CD14-positive monocyte (primary cell): ENCODE data around the gene KRTAP2-3. TPM values are rescaled to one million over a fixed set of nuclear protein-coding genes. Genes with fewer than 3 reads are reported as not detected.
"Not testable (repeated sequence)": the region's sequence is repeated elsewhere in the genome, so short reads cannot be mapped to it uniquely, and the experiment has no call there.

Experiments
- DNase-seq, 3 donors: peaks; one replicate each; pipeline ENCODE4 v3.0.0-alpha.2; 2011 to 2022
- H2AFZ ChIP-seq: 2 replicates; pipeline ENCODE4 v1.6.0; 2012; ENCODE audit warnings: mild to moderate bottlenecking, low read depth, low read length, inconsistent platforms; ENCODE audit not compliant: insufficient read depth, poor library complexity, severe bottlenecking
- H3K27ac ChIP-seq, 2 donors: 1 replicate in 1 of 2; 2 replicates in 1 of 2; pipeline ENCODE4 v1.5.1; 2012 to 2013; ENCODE audit warnings: low read length in 2 of 2, control low read depth in 1 of 2, inconsistent platforms in 1 of 2, low read depth in 1 of 2, mild to moderate bottlenecking in 1 of 2
- H3K27me3 ChIP-seq, 2 donors: one replicate each; pipeline versions ENCODE4 v1.6.0 to v1.6.1; 2011 to 2013; ENCODE audit warnings: low read length in 2 of 2; ENCODE audit not compliant: control insufficient read depth in 2 of 2, insufficient read depth in 2 of 2
- H3K36me3 ChIP-seq, 2 donors: replicated peaks in 1 of 2; 1 replicate in 1 of 2; 2 replicates in 1 of 2; pipeline versions ENCODE4 v1.5.1 to v1.6.1; 2012 to 2013; ENCODE audit warnings: low read length in 2 of 2, control low read depth in 1 of 2, inconsistent platforms in 1 of 2, mild to moderate bottlenecking in 1 of 2; ENCODE audit not compliant: insufficient read depth in 2 of 2, control insufficient read depth in 1 of 2
- H3K4me1 ChIP-seq, 2 donors: 1 replicate in 1 of 2; 2 replicates in 1 of 2; pipeline versions ENCODE4 v1.5.1 to v1.6.1; 2012 to 2013; ENCODE audit warnings: low read length in 2 of 2, control low read depth in 1 of 2, inconsistent platforms in 1 of 2, mild to moderate bottlenecking in 1 of 2, moderate library complexity in 1 of 2; ENCODE audit not compliant: insufficient read depth in 2 of 2, control insufficient read depth in 1 of 2
- H3K4me2 ChIP-seq: replicated peaks from 2 replicates; pipeline ENCODE3; 2012; ENCODE audit warnings: low read length, moderate library complexity, mild to moderate bottlenecking; ENCODE audit not compliant: poor library complexity, severe bottlenecking; ENCODE audit errors: extremely low read depth
- H3K4me3 ChIP-seq, 3 experiments: fragments of 200-600 bp in 1 of 3; sonication (generic) in 1 of 3; replicated peaks in 1 of 3; 1 replicate in 2 of 3; 2 replicates in 1 of 3; pipeline ENCODE4 v1.5.1; 2011 to 2013; ENCODE audit warnings: low read length in 3 of 3, mild to moderate bottlenecking in 3 of 3, control low read depth in 2 of 3, low read depth in 2 of 3, inconsistent platforms in 1 of 3, moderate library complexity in 1 of 3
- H3K79me2 ChIP-seq: 2 replicates; pipeline ENCODE4 v1.6.0; 2012; ENCODE audit warnings: mild to moderate bottlenecking, control low read depth, inconsistent platforms, low read length, moderate library complexity; ENCODE audit not compliant: insufficient read depth
- H3K9ac ChIP-seq: 2 replicates; pipeline ENCODE4 v1.6.0; 2017; ENCODE audit warnings: low read length, mild to moderate bottlenecking; ENCODE audit not compliant: insufficient read depth, poor library complexity, severe bottlenecking
- H3K9me3 ChIP-seq, 2 donors: replicated peaks in 1 of 2; 1 replicate in 1 of 2; 2 replicates in 1 of 2; pipeline versions ENCODE4 v1.5.1 to v1.6.1; 2012 to 2013; ENCODE audit warnings: low read length in 2 of 2, control low read depth in 1 of 2; ENCODE audit not compliant: control insufficient read depth in 1 of 2, insufficient read depth in 1 of 2
- H4K20me1 ChIP-seq: 2 replicates; pipeline ENCODE4 v1.6.0; 2012; ENCODE audit warnings: mild to moderate bottlenecking, low read length, control low read depth, moderate library complexity; ENCODE audit not compliant: insufficient read depth
- H3K27ac Mint-ChIP-seq, 7 donors: one replicate each; pipeline ENCODE4 v1.8.0; 2020; ENCODE audit warnings: mild to moderate bottlenecking in 7 of 7, mixed read lengths in 7 of 7, moderate library complexity in 6 of 7, inconsistent platforms in 2 of 7
- H3K27me3 Mint-ChIP-seq, 3 donors: one replicate each; pipeline ENCODE4 v1.8.0; 2021 to 2022; ENCODE audit warnings: low read depth in 3 of 3, mild to moderate bottlenecking in 3 of 3, mixed read lengths in 3 of 3, moderate library complexity in 3 of 3, inconsistent platforms in 1 of 3
- H3K36me3 Mint-ChIP-seq, 2 donors: one replicate each; pipeline ENCODE4 v1.8.0; 2020; ENCODE audit warnings: mixed read lengths in 2 of 2, inconsistent platforms in 1 of 2, mild to moderate bottlenecking in 1 of 2
- H3K4me1 Mint-ChIP-seq: one replicate; pipeline ENCODE4 v1.8.0; 2020; ENCODE audit warnings: mild to moderate bottlenecking, mixed read lengths
- H3K4me3 Mint-ChIP-seq, 2 donors: one replicate each; pipeline ENCODE4 v1.8.0; 2020; ENCODE audit warnings: mild to moderate bottlenecking in 2 of 2, mixed read lengths in 2 of 2, moderate library complexity in 1 of 2
- H3K9me3 Mint-ChIP-seq, 7 donors: one replicate each; pipeline ENCODE4 v1.8.0; 2020 to 2022; ENCODE audit warnings: mixed read lengths in 7 of 7, mild to moderate bottlenecking in 6 of 7, moderate library complexity in 6 of 7, inconsistent platforms in 2 of 7
- WGBS: methylation state at CpG from one replicate; pipeline ENCODE4 v1.1.5; 2013; ENCODE audit warnings: missing lambda C conversion rate; ENCODE audit not compliant: insufficient coverage; 5-methylcytosine and 5-hydroxymethylcytosine counted together
- intact Hi-C, 2 donors: fragments of 100-400 bp; cut with micrococcal nuclease; formaldehyde crosslinking; loops; one replicate each; pipeline versions ENCODE4 v1.15.0 to v1.15.1; 2023
- polyA plus RNA-seq, 3 donors: library from polyadenylated mRNA; depleted of rRNA in 1 of 3; unstranded in 2 of 3; stranded (reverse) in 1 of 3; fragments of 300-500 nt in 2 of 3; fragments of >200 nt in 1 of 3; fragmentation: Illumina TruSeq in 2 of 3; gene quantifications; 1 replicate in 2 of 3; 2 replicates in 1 of 3; pipeline ENCODE4 v1.2.3, GENCODE V29; 2012 to 2021
- TF ChIP-seq, protein P1 (sequence below): fragments of 200-600 bp; IDR thresholded peaks from one replicate; pipeline ENCODE4 v1.8.0; 2022; ENCODE audit warnings: antibody characterized with exemption, mild to moderate bottlenecking

The KRTAP2-3 gene
- polyA plus RNA-seq, 3 donors, result not detected

GRCh38 chr17:41107941-41108450 lies 48.1 kb upstream of the KRTAP2-3 start:
- Mint-ChIP-seq H3K4me3 (no peak overlapping the region), H3K27ac (no peak overlapping the region), H3K9me3 (peaks cover 2 to 15% (median 7%) of the 10 kb centered on the region in 7 donors), H3K36me3 (no peaks in the 10 kb centered on the region), H3K27me3 (peaks cover 0 to 3% (median 1%) of the 10 kb centered on the region in 3 donors), H3K4me1 (peaks cover 8% of the 10 kb centered on the region)
- peaks cover 5 to 15% of the 10 kb centered on the region in 2 donors for H3K4me1 ChIP-seq
- no peak overlapping the region for H3K4me2 ChIP-seq
- H3K27ac ChIP-seq, result no peak overlapping the region
- no peak overlapping the region for H2AFZ ChIP-seq
- no peak for DNase-seq
- intact Hi-C loops, result no loop called here
- no peaks in the 10 kb centered on the region for H3K9me3 ChIP-seq
- no CpG with 5 or more reads among the region's 1 CpG for WGBS
- no peak overlapping the region for H3K9ac ChIP-seq
- H4K20me1 ChIP-seq, result no peaks in the 10 kb centered on the region
- no peaks in the 10 kb centered on the region for H3K27me3 ChIP-seq
- no peaks in the 10 kb centered on the region for H3K79me2 ChIP-seq
- TF ChIP-seq, protein P1, sequence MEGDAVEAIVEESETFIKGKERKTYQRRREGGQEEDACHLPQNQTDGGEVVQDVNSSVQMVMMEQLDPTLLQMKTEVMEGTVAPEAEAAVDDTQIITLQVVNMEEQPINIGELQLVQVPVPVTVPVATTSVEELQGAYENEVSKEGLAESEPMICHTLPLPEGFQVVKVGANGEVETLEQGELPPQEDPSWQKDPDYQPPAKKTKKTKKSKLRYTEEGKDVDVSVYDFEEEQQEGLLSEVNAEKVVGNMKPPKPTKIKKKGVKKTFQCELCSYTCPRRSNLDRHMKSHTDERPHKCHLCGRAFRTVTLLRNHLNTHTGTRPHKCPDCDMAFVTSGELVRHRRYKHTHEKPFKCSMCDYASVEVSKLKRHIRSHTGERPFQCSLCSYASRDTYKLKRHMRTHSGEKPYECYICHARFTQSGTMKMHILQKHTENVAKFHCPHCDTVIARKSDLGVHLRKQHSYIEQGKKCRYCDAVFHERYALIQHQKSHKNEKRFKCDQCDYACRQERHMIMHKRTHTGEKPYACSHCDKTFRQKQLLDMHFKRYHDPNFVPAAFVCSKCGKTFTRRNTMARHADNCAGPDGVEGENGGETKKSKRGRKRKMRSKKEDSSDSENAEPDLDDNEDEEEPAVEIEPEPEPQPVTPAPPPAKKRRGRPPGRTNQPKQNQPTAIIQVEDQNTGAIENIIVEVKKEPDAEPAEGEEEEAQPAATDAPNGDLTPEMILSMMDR, result no peak
- H3K4me3 ChIP-seq, result no peak overlapping the region
- H3K36me3 ChIP-seq, result no peaks in the 10 kb centered on the region

GRCh38 chr17:41105347-41105746 lies 45.4 kb upstream of the KRTAP2-3 start, which contains the start of gene KRTAP4-9:
Gene KRTAP4-9 (plus strand): TSS chr17:41105389. CDS start chr17:41105389, 0 bp downstream.
- H3K36me3 Mint-ChIP-seq, H3K27ac Mint-ChIP-seq, H3K9me3 Mint-ChIP-seq, DNase-seq, H3K4me3 Mint-ChIP-seq, intact Hi-C loops, H3K27me3 ChIP-seq, H3K4me1 Mint-ChIP-seq, H3K79me2 ChIP-seq, H3K4me2 ChIP-seq, H3K27me3 Mint-ChIP-seq, H2AFZ ChIP-seq, H3K36me3 ChIP-seq, H3K27ac ChIP-seq, H4K20me1 ChIP-seq, H3K9me3 ChIP-seq, H3K9ac ChIP-seq, H3K4me3 ChIP-seq: not testable (repeated sequence)
- peaks cover 5 to 15% of the 10 kb centered on the region in 2 donors for H3K4me1 ChIP-seq
- 98% methylated on average over 9 of the region's 10 CpGs for WGBS

GRCh38 chr17:41104386-41105038 lies 44.6 kb upstream of the KRTAP2-3 start:
- H3K4me2 ChIP-seq, H3K27ac ChIP-seq, H3K36me3 Mint-ChIP-seq, H3K4me3 ChIP-seq, DNase-seq, H3K27me3 ChIP-seq, H3K9ac ChIP-seq, H3K27ac Mint-ChIP-seq, H3K9me3 ChIP-seq, H2AFZ ChIP-seq, H3K36me3 ChIP-seq, H3K27me3 Mint-ChIP-seq, H3K79me2 ChIP-seq, H3K9me3 Mint-ChIP-seq, H3K4me3 Mint-ChIP-seq, intact Hi-C loops, H4K20me1 ChIP-seq: not testable (repeated sequence)
- no CpG with 5 or more reads among the region's 2 CpGs for WGBS
- H3K4me1 Mint-ChIP-seq, result peaks cover 13% of the 10 kb centered on the region
- H3K4me1 ChIP-seq, result peaks cover 5 to 15% of the 10 kb centered on the region in 2 donors
